Measurements from ENCODE around the gene STK26. TPM values are rescaled to one million over a fixed set of nuclear protein-coding genes. Genes with fewer than 3 reads are reported as not detected.

STK26 gene
- total RNA-seq, 1 experiment from 2014 or later: 50.7 TPM

DNA sequence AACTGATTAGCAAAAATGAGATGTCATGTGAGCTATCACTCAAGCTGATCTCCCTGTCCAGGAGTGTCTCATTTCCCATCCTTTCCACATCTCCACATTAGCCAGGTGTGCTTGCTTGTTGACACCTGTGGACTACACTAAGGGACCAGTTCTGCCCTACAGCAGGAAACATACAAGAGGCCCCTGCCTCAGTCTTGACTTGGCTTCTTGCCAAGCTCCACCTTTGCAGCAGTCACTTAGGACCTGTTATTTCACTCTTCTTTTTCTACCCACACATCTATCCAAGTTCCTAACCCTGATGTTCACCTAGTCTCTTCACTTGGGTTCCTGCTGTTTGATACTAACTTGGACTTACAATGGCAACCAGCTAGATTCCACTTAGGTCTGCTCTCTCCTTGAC is 91.5 kb downstream of the STK26 start:
- no peak overlapping the region for H3K4me2 ChIP-seq (ENCODE audit: low read length)
- CTCF ChIA-PET: no interaction called here

GRCh38 chrX:132115792-132116191 is 92.7 kb downstream of the STK26 start:
- POLR2A ChIA-PET (ENCODE audit: unreplicated experiment): no interaction called here
- H3K4me3 ChIP-seq (ENCODE audit: low read length): no peak overlapping the region
- no peak for ATAC-seq
- CTCF ChIA-PET: no interaction called here
- DNase-seq: no peak
- no peak overlapping the region for H3K9ac ChIP-seq (ENCODE audit: low read length)
- H3K9me2 ChIP-seq (replicated peaks; ENCODE audit: low read length): no peaks in the 10 kb centered on the region
- no peak overlapping the region for H2AFZ ChIP-seq (ENCODE audit: low read length)
- TF ChIP-seq CTCF (conservative IDR thresholded peaks at IDR 0.05; ENCODE audit: low read depth, low read length): no peak
- no peak for TF ChIP-seq EZH2 (IDR thresholded peaks at IDR 0.05; ENCODE audit: low read length, unreplicated experiment)
- no peak for TF ChIP-seq EZH2phosphoT487 (IDR thresholded peaks at IDR 0.05; ENCODE audit: borderline replicate concordance, low read length)
- no peaks in the 10 kb centered on the region for H3K36me3 ChIP-seq (ENCODE audit: low read depth, low read length)
- no peak overlapping the region for H3K27ac ChIP-seq (ENCODE audit: low read length)
- H3K79me2 ChIP-seq (ENCODE audit: low read length): no peaks in the 10 kb centered on the region
- H4K20me1 ChIP-seq (ENCODE audit: low read length): no peaks in the 10 kb centered on the region
- no peaks in the 10 kb centered on the region for H3K27me3 ChIP-seq (ENCODE audit: low read length)
- no peak overlapping the region for H3K4me2 ChIP-seq (ENCODE audit: low read length)
- intact Hi-C loops (cut with micrococcal nuclease): no loop called here
- H3K9me3 ChIP-seq (ENCODE audit: low read length): no peaks in the 10 kb centered on the region
- peaks cover 13% of the 10 kb centered on the region for H3K4me1 ChIP-seq (ENCODE audit: insufficient read depth, low read length)
- H3F3A ChIP-seq (ENCODE audit: low read length, unreplicated experiment): no peaks in the 10 kb centered on the region
- BruUV-seq (replicated peaks): no TSS peak

More for the DNA sequence above, 91.5 kb downstream of the STK26 start:
- no peaks in the 10 kb centered on the region for H3F3A ChIP-seq (ENCODE audit: low read length, unreplicated experiment)
- no peak overlapping the region for H3K27ac ChIP-seq (ENCODE audit: low read length)
- TF ChIP-seq EZH2 (IDR thresholded peaks at IDR 0.05; ENCODE audit: low read length, unreplicated experiment) (no peak), CTCF (conservative IDR thresholded peaks at IDR 0.05; ENCODE audit: low read depth, low read length) (no peak), EZH2phosphoT487 (IDR thresholded peaks at IDR 0.05; ENCODE audit: borderline replicate concordance, low read length) (no peak)
- H2AFZ ChIP-seq (ENCODE audit: low read length): no peak overlapping the region
- no peaks in the 10 kb centered on the region for H3K36me3 ChIP-seq (ENCODE audit: low read depth, low read length)
- intact Hi-C loops (cut with micrococcal nuclease): no loop called here
- no TSS peak for BruUV-seq (replicated peaks)
- POLR2A ChIA-PET (ENCODE audit: unreplicated experiment): no interaction called here
- no peaks in the 10 kb centered on the region for H3K79me2 ChIP-seq (ENCODE audit: low read length)
- no peaks in the 10 kb centered on the region for H3K27me3 ChIP-seq (ENCODE audit: low read length)
- H3K9me2 ChIP-seq (replicated peaks; ENCODE audit: low read length): no peaks in the 10 kb centered on the region
- no peaks in the 10 kb centered on the region for H3K9me3 ChIP-seq (ENCODE audit: low read length)
- H3K4me3 ChIP-seq (ENCODE audit: low read length): no peak overlapping the region
- no peak overlapping the region for H3K9ac ChIP-seq (ENCODE audit: low read length)
- no peaks in the 10 kb centered on the region for H4K20me1 ChIP-seq (ENCODE audit: low read length)
- ATAC-seq: no peak
- no peak for DNase-seq
- peaks cover 7% of the 10 kb centered on the region for H3K4me1 ChIP-seq (ENCODE audit: insufficient read depth, low read length)

DNA sequence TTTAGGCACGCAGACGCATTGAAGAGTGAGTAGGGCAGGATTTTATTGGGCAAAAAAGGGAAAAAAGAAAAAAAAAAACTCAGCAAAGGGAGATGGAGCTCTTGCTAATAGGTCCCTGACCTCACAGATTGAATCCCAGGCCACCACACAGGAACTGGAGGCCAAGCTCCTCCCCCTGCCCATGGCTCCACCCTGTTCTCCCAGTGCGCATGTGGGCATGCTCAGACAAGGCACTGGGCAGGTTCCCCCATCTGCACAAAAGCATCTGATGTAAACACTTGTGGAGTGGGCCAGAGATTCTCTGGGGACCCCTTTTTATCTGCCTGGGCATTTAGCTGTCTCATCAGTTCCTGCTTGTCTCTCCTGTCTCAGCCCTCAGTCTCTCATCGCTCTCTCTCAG is 95.3 kb downstream of the STK26 start:
- POLR2A ChIA-PET (ENCODE audit: unreplicated experiment): no interaction called here
- no peak overlapping the region for H2AFZ ChIP-seq (ENCODE audit: low read length)

More for the DNA sequence above, 95.3 kb downstream of the STK26 start:
- no peak for ATAC-seq
- CTCF ChIA-PET: no interaction called here
- Histone ChIP-seq H3F3A (ENCODE audit: low read length, unreplicated experiment) (no peaks in the 10 kb centered on the region), H3K36me3 (ENCODE audit: low read depth, low read length) (no peaks in the 10 kb centered on the region), H3K79me2 (ENCODE audit: low read length) (no peaks in the 10 kb centered on the region), H3K9ac (ENCODE audit: low read length) (no peak overlapping the region), H3K9me3 (ENCODE audit: low read length) (no peaks in the 10 kb centered on the region), H3K9me2 (replicated peaks; ENCODE audit: low read length) (no peaks in the 10 kb centered on the region), H3K4me1 (ENCODE audit: insufficient read depth, low read length) (peaks cover 13% of the 10 kb centered on the region), H3K4me2 (ENCODE audit: low read length) (no peak overlapping the region), H3K4me3 (ENCODE audit: low read length) (no peak overlapping the region), H4K20me1 (ENCODE audit: low read length) (no peaks in the 10 kb centered on the region), H3K27me3 (ENCODE audit: low read length) (no peaks in the 10 kb centered on the region), H3K27ac (ENCODE audit: low read length) (no peak overlapping the region)
- BruUV-seq (replicated peaks): no TSS peak
- intact Hi-C loops (cut with micrococcal nuclease): no loop called here
- DNase-seq: no peak
- no peak for TF ChIP-seq EZH2 (IDR thresholded peaks at IDR 0.05; ENCODE audit: low read length, unreplicated experiment)
- no peak for TF ChIP-seq EZH2phosphoT487 (IDR thresholded peaks at IDR 0.05; ENCODE audit: borderline replicate concordance, low read length)
- TF ChIP-seq CTCF (conservative IDR thresholded peaks at IDR 0.05; ENCODE audit: low read depth, low read length): no peak

Data from PC-3 (cell line).